NCI-H510A treated with DMSO at 0.1 percent for 48 hours (cell line): ENCODE data around the gene NATD1.
A peak's percentile ranks its signal among the peaks of the same experiment; 100 is the strongest.
"Not testable (repeated sequence)": the region's sequence is repeated elsewhere in the genome, so short reads cannot be mapped to it uniquely, and the experiment has no call there.

Experiments
- DNase-seq: peaks from one replicate; lab custom pipeline; 2025; lab: John Stamatoyannopoulos, UW

The NATD1 gene

DNA sequence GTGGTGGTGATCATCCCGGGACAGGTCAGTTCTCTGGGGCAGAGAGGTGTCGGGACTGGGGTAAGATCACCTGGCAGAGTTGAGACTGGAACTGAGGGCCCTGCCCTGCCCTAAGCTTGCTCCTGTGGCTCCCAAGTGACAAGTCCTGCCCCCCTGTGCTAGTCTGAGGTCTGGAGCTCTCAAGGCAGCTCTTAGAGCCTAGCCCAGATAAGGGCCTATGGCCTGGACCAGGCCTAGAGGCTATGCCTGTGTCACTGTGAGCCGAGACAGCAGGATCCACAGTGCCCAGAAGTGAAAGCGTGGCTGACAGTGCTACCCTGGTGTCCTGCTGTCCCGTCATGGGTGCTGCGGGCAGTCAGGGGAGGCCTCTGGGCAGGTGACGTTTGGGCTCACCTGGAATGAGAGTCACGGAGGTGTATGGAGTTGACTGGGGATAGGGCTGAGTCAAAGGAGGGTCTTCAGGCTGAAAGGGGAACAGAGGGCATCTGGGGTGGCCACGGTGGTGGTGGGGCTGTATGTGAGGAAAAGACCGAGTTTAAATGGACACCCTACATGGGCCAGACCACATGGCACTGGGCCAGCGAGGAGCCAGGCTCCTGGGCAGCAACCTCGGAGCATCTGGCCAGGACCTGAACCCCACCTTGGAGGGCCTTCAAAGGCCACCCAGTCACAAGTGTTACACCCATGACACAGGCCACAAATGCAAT, 5.5 kb downstream of the NATD1 start:
- DNase-seq = no peak

- no peak for DNase-seq
Measured at GRCh38 chr17:21246698-21247097, 6.5 kb downstream of the NATD1 start.

DNA sequence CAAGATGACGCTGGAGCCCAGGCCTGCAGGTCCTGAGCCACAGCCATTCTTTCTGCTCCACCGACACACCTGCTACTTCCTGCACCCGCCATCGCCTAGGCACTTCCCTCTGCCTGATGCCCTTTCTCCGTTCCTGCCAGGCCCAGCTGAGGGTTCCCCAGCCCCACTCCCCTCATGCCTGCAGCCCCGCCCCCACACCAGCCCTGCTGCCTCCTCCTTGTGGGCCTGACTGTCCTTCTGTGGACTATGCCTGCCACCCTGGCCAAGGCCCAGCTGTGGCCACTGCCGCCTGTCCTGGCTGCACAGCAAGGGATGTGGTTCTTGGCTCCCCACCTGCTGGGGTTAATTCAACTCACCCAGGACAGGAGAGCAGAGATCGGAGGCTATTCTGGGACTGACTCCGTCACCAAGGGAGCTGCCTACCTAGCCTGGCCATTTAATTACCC, 7.5 kb downstream of the NATD1 start:
- no peak for DNase-seq

DNA sequence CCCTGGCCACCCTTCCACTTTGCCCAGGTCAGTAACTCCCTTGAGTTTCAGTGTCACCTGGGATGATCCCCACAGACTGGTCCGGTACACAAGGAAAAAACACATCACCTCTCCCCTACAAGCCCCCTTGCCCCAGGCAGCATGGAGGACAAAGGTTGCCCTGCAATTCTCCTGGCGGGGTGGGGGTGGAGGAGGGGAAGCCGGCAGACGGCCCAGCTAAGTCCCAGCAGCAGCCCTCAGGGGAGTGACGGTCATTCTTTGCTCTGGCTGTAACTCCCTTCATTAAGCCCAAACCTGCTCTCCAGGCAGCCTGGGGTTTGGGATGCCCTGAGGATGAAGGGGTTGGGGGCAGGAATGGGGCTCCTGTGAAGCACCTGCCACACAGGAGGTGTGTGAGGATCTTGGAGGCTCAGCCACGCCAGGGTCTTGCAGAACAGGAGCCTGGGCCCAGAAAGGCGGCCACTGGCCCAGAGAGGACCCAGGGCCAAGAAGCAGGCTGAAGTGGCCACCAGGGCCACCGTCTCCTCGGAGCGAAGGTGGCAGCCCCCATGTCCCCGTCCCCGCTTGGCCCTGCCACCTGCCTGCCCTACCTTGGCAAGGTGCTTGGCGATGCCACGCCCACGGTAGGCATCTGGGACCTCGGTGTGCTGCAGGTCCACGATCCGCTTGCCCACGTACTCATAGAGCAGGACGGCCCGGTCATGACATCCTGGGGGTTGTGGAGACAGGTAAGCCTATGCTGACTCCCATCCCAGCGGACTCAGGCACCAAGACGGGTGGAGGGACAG, 9.5 kb downstream of the NATD1 start:
- DNase-seq = no peak

GRCh38 chr17:21242780-21243515, 10.3 kb downstream of the NATD1 start:
- no peak for DNase-seq

- no peak for DNase-seq
Measured at GRCh38 chr17:21242026-21242697, 11.0 kb downstream of the NATD1 start.

DNA sequence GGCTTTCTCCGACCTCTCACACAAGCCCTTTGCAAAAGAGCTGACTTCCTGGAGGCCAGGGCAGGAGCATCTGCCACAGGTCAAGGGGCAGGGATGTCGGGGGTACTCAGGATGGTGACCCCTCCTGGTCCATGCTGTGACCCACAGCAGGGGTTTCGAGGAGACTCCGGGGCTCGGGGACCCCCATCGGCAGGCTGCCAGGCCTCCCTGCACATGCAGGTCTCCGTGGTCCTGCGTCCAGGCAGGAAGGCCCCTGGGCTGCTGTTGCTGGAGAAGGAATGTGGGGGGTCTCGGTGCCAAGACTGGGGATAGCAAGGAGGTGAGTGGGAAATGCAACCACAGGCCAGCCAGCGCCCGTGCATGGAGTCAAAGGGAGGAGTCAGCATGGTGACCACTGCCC, 11.6 kb downstream of the NATD1 start:
- DNase-seq = no peak

DNA sequence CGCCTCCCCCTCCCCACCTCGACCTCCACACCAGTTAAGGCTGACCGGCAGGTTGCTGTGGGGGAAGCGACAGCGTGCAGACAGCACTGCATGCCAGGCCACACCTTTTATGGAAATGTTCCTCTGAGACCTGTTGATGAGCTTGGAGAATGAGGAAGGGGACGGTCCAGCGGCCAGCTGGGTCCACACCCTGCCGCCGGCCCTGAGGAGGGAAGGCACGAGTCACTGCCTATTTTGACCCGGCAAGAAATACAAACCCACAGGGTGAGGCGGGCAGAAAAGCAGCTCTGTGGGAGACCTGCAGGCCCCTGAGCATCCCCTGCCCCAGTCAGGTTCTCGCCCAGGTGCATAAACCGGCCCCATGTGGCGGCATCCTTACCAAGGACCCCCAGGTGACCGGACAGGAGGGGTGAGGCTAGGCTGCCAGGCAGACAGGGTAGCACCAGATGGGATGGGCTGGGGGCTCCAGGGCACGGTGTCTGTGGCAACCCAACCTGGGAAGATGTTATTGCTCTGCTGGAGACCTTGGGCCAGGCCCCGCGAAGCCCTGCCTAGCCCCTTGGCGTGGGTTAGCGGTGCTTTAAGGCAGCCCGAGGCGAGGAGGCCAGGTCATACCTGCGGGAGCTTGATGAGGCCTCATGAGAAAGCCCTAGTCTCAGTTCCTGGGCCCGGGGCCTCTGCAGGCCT, 12.7 kb downstream of the NATD1 start:
- DNase-seq = no peak

GRCh38 chr17:21239680-21240368, 13.4 kb downstream of the NATD1 start:
- DNase-seq = peak; percentile 11

DNA sequence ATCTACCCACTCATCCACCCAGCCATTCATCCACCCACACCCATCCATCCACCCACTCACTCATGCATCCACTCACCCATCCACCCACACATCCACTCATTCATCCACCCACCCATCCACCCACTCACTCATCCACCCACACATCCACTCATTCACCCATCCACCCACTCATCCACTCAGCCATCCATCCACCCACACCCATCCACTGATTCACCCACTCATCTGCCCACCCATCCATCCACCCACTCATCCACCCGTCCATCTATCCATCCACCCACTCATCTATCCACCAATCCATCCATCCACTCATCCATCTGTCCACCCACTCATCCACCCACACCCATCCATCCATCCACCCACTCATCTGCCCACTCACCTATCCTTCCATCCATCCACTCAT, 17.3 kb downstream of the NATD1 start:
- DNase-seq = no peak

DNA sequence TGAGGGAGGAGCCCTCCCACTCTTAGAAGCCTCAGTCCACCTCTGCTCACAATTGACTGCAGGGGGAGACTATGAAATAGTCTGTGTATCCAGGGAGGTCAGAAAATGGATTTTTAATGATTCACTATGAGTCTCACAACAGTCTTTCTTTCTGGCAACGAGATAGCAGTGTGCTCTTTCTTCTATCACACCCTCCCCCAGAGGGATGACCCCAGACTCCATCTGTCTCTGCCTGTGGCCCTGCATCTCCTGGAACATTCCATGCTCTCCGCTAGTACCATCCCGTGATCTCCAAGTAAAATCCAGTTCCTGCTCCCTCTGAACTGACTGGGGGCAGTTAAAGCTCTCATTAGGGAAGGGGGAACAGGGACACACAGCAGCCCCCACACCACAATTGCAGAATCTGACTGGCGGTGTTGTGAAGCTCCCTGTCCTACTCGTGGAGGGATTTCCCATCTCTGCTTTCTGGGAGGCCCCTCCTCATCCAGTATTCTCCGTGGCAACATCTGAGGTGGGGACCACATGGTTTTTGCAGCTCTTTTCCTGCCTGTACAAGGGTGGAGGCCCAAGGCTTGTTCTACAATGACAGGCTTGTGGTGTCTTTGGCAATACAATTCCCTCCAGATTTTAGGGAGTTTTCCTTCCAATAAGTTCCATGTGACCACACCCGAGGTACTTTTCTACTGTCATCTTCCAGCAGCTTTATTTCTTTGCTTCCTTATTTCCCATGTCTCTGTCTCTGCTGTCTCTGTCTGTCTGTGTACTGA, 19.4 kb downstream of the NATD1 start:
- no peak for DNase-seq

GRCh38 chr17:21232033-21232749, 21.0 kb downstream of the NATD1 start:
- no peak for DNase-seq

DNA sequence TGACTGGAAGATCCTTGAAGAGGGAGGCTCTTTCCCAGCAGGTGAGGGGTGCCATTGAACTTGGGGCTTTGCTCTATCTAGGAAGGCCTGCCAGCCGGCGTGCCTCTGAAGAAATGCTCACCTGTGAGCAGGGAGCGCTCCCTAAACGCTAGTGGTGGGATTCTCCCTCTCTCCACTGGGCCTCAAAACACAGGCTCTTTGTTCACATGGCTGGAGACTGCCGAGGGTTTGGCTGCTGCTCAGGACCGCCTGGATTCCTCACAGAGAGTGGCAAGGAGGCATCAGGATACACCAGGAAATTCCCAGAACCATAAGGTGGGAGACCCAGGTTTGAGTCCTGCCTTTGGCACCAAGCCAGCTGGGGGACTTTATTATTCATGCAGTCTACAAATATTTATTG, 21.7 kb downstream of the NATD1 start:
- DNase-seq = no peak

DNA sequence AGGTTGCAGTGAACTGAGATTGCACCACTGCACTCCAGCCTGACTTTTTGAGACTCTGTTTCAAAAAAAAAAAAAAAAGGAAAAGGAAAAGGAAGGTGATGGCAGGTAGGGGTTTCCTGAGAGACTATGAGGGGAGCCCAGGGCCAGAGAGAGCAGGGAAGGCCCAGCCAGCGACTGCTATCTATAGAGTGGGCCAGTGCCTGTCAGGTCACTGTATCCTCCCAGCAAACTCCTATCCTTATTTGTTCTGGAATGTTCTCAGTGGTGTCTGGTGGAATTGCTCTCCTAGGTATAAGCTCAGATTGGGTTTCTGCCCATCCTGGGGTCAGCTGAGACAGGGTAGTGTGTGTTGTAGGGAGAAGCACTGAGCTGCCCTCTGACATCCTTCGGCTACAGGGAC, 24.4 kb downstream of the NATD1 start:
- DNase-seq = no peak

DNA sequence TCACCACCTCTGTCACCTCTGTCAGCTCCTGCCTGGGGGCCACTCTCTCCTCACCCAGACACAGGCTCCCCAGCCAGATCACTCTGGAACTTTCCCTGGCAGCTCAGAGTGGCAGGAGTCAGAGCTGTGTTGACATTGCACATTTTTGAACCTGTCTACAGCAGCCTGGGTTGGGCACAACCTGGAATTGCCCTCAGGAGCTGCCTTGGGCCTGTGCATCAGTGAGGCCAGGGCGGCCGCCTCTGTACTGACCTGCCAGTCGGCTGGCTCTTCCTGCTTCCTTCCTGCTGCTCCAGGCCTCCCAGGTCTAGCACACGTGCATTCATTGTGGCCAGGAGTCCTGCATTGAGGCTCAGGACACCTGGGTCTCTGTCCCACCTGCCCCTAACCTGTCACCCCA, 25.1 kb downstream of the NATD1 start:
- DNase-seq = no peak

GRCh38 chr17:21227277-21227676, 25.9 kb downstream of the NATD1 start:
- DNase-seq = not testable (repeated sequence)

DNA sequence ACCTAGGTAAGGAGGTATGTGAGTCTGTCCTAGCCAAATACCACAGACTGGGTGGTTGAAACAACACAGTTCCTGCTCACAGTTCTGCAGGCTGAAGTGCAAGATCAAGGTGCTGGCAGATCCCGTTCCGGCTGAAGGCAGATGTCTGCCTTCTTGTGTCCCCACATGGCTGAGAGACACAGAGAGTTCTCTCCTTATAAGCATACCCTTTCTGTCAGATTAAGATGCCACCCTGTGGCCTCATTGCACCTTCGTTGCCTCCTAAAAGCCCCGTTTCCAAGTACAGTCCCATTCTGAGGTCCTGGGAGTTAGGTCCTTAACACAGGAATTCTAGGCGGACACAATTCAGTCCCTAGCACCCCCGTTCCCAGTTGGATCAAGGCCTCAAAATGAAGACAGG, 30.1 kb downstream of the NATD1 start:
- no peak for DNase-seq

DNA sequence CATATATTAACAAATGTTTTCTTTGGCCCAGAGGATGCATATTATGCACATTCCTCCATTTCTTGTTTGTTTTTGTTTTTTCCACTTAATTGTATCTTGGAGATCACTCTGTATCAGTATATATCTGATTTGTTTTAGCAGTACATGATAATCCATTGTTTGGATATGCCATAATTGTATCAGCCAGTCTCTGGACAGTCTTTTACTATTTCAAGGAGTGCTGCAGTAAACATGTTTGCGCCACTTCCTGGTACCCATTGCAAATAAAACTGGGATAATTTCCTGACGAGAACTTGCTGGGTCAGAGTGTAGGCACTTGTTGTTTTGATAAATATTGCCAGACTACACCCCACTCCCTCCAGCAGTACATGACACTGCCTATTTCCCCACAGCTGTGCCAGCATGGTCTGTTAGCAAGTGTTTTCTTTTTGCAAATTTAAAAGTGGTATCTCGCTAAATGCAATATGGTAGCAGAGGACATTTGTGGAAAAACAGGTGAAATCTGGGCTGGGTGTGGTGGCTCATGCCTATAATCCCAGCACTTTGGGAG, 34.3 kb downstream of the NATD1 start:
- DNase-seq = no peak

DNA sequence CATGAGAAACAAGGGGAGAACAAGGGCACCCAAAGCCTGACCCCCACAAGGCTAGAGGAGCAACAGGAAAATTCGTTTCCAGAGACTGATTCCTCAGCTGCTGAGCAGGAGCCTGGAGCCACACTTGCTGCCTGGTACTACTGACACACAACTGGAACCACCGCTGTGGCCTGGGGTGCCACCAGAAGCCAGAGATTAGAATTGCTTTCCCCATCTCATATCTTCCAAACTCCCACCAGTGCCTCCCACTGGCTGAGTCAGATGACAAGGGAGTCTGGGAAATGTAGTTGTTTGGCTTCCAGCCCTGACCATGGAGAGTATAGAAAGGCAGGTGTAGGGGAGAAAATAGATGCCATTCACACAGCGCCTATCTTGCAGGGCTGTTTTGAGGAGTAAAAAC, 35.1 kb downstream of the NATD1 start:
- no peak for DNase-seq
